ENCODE data around the gene RNF150.

RNF150 gene

GRCh38 chr4:141046255-141046654, 87.0 kb downstream of the RNF150 start:
- no peak for TF ChIP-seq CTCF (IDR thresholded peaks at IDR 0.05; ENCODE audit: insufficient read depth, low read depth, low read length, missing control alignments)
- no peak overlapping the region for H3K4me3 ChIP-seq (ENCODE audit: low read depth, low read length)
- DNase-seq (ENCODE audit: low read depth): no peak

- no peak for TF ChIP-seq CTCF (IDR thresholded peaks at IDR 0.05; ENCODE audit: insufficient read depth, low read depth, low read length, missing control alignments)
- H3K4me3 ChIP-seq (ENCODE audit: low read depth, low read length): no peak overlapping the region
- no peak for DNase-seq (ENCODE audit: low read depth)
These were observed 87.4 kb downstream of the RNF150 start for GRCh38 chr4:141045848-141046247.

GRCh38 chr4:141041021-141041476, 92.2 kb downstream of the RNF150 start:
- DNase-seq (ENCODE audit: low read depth): no peak
- H3K4me3 ChIP-seq (ENCODE audit: low read depth, low read length): no peak overlapping the region
- TF ChIP-seq CTCF (IDR thresholded peaks at IDR 0.05; ENCODE audit: insufficient read depth, low read depth, low read length, missing control alignments): no peak

DNA sequence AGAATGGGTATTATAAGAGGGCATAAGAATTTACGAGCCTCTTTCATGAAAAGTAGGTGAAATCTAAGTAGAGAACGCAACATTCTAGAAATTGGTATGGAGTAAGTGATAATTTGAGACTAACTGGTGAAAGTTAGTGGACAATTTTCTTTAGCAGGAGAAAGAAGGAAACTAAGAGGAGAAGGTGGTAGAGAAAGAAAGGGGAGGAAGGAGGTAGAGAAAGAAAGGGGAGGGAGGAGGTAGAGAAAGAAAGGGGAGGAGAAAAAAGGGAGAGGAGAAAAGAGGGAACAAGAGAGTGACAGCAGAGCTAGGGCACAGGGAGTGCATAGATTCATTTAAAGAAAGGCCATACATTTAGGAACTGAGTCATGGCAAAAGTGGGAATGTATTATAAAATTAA, 94.1 kb downstream of the RNF150 start:
- TF ChIP-seq CTCF (IDR thresholded peaks at IDR 0.05; ENCODE audit: insufficient read depth, low read depth, low read length, missing control alignments): no peak
- DNase-seq (ENCODE audit: low read depth): no peak
- no peak overlapping the region for H3K4me3 ChIP-seq (ENCODE audit: low read depth, low read length)

DNA sequence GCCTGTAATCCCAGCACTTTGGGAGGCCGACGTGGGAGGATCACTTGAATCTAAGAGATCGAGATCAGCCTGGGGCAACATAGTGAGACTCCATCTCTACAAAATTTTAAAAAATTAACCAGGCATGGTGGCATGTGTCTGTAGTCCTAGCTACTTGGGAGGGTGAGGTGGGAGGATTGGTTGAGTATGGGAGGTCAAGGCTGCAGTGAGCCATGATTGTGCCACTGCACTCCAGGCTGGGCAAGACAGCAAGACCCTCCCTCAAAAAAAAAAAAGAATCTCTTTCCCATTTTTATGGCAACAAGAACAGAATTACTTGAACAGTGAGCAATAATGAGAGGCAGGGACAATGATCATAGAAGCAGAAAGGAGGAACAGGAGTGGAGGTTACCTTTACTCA, 94.8 kb downstream of the RNF150 start:
- no peak for TF ChIP-seq CTCF (IDR thresholded peaks at IDR 0.05; ENCODE audit: insufficient read depth, low read depth, low read length, missing control alignments)
- no peak overlapping the region for H3K4me3 ChIP-seq (ENCODE audit: low read depth, low read length)
- no peak for DNase-seq (ENCODE audit: low read depth)

DNA sequence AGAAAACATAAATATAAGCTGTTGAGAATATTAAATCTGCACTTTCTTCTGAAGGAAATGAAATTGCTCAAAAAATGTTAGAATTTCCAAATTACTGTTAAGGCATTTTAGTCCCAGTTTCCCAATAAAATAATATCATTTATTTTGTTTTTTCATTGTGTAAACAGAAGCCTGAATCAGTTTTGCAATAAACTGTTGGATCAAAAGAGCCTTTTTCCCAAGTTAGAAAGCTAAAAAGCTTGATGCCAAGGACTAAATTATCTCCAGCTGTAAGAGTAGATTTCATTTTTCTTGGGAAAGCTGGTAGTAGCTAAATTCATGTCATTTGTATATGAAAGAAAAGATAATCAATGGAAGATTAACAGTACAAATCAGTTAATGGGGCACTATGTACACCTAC, 95.8 kb downstream of the RNF150 start:
- TF ChIP-seq CTCF (IDR thresholded peaks at IDR 0.05; ENCODE audit: insufficient read depth, low read depth, low read length, missing control alignments): no peak
- no peak for DNase-seq (ENCODE audit: low read depth)
- H3K4me3 ChIP-seq (ENCODE audit: low read depth, low read length): no peak overlapping the region

DNA sequence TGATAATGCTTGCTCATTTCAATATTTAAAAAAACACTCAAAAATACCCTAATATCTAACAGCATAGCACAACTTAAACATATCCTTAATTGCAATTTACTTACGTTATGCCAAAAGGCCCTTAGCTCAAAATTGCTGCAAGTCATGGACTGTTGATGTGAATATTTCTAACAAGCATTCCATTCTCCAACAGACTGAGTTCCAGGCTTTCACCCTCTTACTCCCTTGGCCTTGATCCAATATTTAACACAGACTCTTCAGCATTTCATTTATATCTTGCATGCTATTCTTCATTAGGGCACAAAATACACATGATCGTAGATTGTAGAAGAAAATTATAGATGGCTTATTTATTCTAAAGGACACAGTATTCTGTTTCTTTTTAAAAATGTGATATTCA, 96.5 kb downstream of the RNF150 start:
- no peak for TF ChIP-seq CTCF (IDR thresholded peaks at IDR 0.05; ENCODE audit: insufficient read depth, low read depth, low read length, missing control alignments)
- no peak for DNase-seq (ENCODE audit: low read depth)
- H3K4me3 ChIP-seq (ENCODE audit: low read depth, low read length): no peak overlapping the region

All from GM12865 (cell line).